ENCODE results near the gene GP9. TPM values are rescaled to one million over a fixed set of nuclear protein-coding genes. Genes with fewer than 3 reads are reported as not detected.

Gene GP9
- total and polyA plus RNA-seq, 9 donors: 0.23 to 0.81 (median 0.44) TPM

DNA sequence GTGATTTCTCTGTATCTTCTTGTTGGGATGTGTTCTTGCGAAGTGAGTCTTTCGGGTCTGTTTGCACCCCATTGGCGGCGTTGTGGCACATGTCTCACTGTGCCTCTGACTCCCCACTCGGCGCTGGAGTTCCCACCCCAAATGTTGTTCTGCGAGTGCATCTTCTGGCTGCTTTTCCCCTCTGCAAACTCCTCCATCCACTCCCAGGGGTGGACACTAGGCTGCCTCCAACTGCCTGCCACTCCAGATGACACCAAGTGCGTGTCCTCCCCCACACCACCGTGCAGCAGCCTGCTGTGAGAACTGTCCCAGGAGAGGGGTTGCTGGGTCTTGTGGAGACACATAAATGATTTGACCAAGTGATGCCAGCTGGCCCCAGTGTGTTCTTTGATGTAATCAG lies 41.8 kb upstream of the GP9 start:
- H3K4me1 ChIP-seq (ENCODE audit: control insufficient read depth, insufficient read depth, low read length): peaks cover 46% of the 10 kb centered on the region
- no peaks in the 10 kb centered on the region for H3K36me3 ChIP-seq (ENCODE audit: control insufficient read depth, insufficient read depth, low read length)
- no peak overlapping the region for H3K27ac ChIP-seq (ENCODE audit: low read length)
- no peak overlapping the region for H3K4me3 ChIP-seq (ENCODE audit: low read length)
- peaks cover under 1% of the 10 kb centered on the region for H3K27me3 ChIP-seq (ENCODE audit: control insufficient read depth, insufficient read depth, low read length)
- no peak for DNase-seq
- no peaks in the 10 kb centered on the region for H3K9me3 ChIP-seq (replicated peaks; ENCODE audit: control insufficient read depth, low read depth, low read length)
- WGBS (ENCODE audit: insufficient coverage): 83% methylated on average over 5 of the region's 9 CpGs

- Histone ChIP-seq H3K27me3 (ENCODE audit: control insufficient read depth, insufficient read depth, low read length) (no peaks in the 10 kb centered on the region), H3K4me1 (ENCODE audit: control insufficient read depth, insufficient read depth, low read length) (peaks cover 46% of the 10 kb centered on the region)
- WGBS (ENCODE audit: insufficient coverage): no CpG with 5 or more reads among the region's 3 CpGs
These were observed 41.3 kb upstream of the GP9 start for GRCh38 chr3:129019266-129019665.

GRCh38 chr3:129020691-129021090 lies 39.9 kb upstream of the GP9 start:
- no peak for DNase-seq
- no peaks in the 10 kb centered on the region for H3K36me3 ChIP-seq (ENCODE audit: control insufficient read depth, insufficient read depth, low read length)
- H3K9me3 ChIP-seq (replicated peaks; ENCODE audit: control insufficient read depth, low read depth, low read length): no peaks in the 10 kb centered on the region
- H3K27ac ChIP-seq (ENCODE audit: low read length): no peak overlapping the region
- peaks cover 55% of the 10 kb centered on the region for H3K4me1 ChIP-seq (ENCODE audit: control insufficient read depth, insufficient read depth, low read length)
- no peaks in the 10 kb centered on the region for H3K27me3 ChIP-seq (ENCODE audit: control insufficient read depth, insufficient read depth, low read length)
- H3K4me3 ChIP-seq (ENCODE audit: low read length): no peak overlapping the region
- 75% methylated on average over 2 of the region's 5 CpGs for WGBS (ENCODE audit: insufficient coverage)

More at GRCh38 chr3:129019266-129019665, 41.3 kb upstream of the GP9 start:
- no peak for DNase-seq
- Histone ChIP-seq H3K36me3 (ENCODE audit: control insufficient read depth, insufficient read depth, low read length) (no peaks in the 10 kb centered on the region), H3K9me3 (replicated peaks; ENCODE audit: control insufficient read depth, low read depth, low read length) (no peaks in the 10 kb centered on the region), H3K27ac (ENCODE audit: low read length) (no peak overlapping the region), H3K4me3 (ENCODE audit: low read length) (no peak overlapping the region)

- Histone ChIP-seq H3K27ac (ENCODE audit: low read length) (no peak overlapping the region), H3K4me3 (ENCODE audit: low read length) (no peak overlapping the region), H3K36me3 (ENCODE audit: control insufficient read depth, insufficient read depth, low read length) (no peaks in the 10 kb centered on the region), H3K9me3 (replicated peaks; ENCODE audit: control insufficient read depth, low read depth, low read length) (no peaks in the 10 kb centered on the region), H3K27me3 (ENCODE audit: control insufficient read depth, insufficient read depth, low read length) (no peaks in the 10 kb centered on the region), H3K4me1 (ENCODE audit: control insufficient read depth, insufficient read depth, low read length) (peaks cover 55% of the 10 kb centered on the region)
- DNase-seq: no peak
- no CpG with 5 or more reads among the region's 6 CpGs for WGBS (ENCODE audit: insufficient coverage)
These were observed 39.4 kb upstream of the GP9 start for GRCh38 chr3:129021140-129021551.

GRCh38 chr3:129022114-129023007 lies 38.2 kb upstream of the GP9 start:
- Histone ChIP-seq H3K4me1 (ENCODE audit: control insufficient read depth, insufficient read depth, low read length) (peaks cover 53% of the 10 kb centered on the region), H3K36me3 (ENCODE audit: control insufficient read depth, insufficient read depth, low read length) (no peaks in the 10 kb centered on the region), H3K27ac (ENCODE audit: low read length) (peak overlapping the region; percentile 29), H3K4me3 (ENCODE audit: low read length) (no peak overlapping the region), H3K9me3 (replicated peaks; ENCODE audit: control insufficient read depth, low read depth, low read length) (no peaks in the 10 kb centered on the region), H3K27me3 (ENCODE audit: control insufficient read depth, insufficient read depth, low read length) (no peaks in the 10 kb centered on the region)
- DNase-seq: peak; percentile 89
- 28% methylated on average over 11 of the region's 15 CpGs for WGBS (ENCODE audit: insufficient coverage)

- no peaks in the 10 kb centered on the region for H3K9me3 ChIP-seq (replicated peaks; ENCODE audit: control insufficient read depth, low read depth, low read length)
- DNase-seq: no peak
- peaks cover 48% of the 10 kb centered on the region for H3K4me1 ChIP-seq (ENCODE audit: control insufficient read depth, insufficient read depth, low read length)
- no peaks in the 10 kb centered on the region for H3K27me3 ChIP-seq (ENCODE audit: control insufficient read depth, insufficient read depth, low read length)
- H3K27ac ChIP-seq (ENCODE audit: low read length): peak overlapping the region; percentile 29
- no peak overlapping the region for H3K4me3 ChIP-seq (ENCODE audit: low read length)
- no peaks in the 10 kb centered on the region for H3K36me3 ChIP-seq (ENCODE audit: control insufficient read depth, insufficient read depth, low read length)
- WGBS (ENCODE audit: insufficient coverage): no CpG with 5 or more reads among the region's 1 CpG
These were observed 37.6 kb upstream of the GP9 start for GRCh38 chr3:129023008-129023358.

DNA sequence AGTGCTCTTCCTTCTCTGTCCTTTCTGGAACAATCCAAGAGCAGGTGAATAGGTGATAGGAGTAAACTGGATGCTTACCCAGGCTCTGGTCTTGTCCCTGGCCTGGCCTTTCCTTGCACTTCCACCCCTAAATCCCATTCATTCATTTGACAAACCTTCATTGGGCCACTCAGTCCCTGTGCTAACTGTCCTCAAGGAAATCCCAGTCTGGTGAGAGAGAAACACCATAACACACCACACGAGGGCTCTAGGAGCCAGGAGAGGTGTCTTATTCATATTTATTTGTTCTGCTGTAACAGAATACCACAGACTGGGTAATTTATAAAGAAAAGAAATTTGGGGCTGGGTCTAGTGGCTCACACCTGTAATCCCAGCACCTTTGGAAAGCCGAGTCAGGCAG lies 36.7 kb upstream of the GP9 start:
- H3K27me3 ChIP-seq (ENCODE audit: control insufficient read depth, insufficient read depth, low read length): no peaks in the 10 kb centered on the region
- no peak overlapping the region for H3K27ac ChIP-seq (ENCODE audit: low read length)
- no CpG with 5 or more reads among the region's 2 CpGs for WGBS (ENCODE audit: insufficient coverage)
- no peaks in the 10 kb centered on the region for H3K9me3 ChIP-seq (replicated peaks; ENCODE audit: control insufficient read depth, low read depth, low read length)
- DNase-seq: no peak
- H3K4me3 ChIP-seq (ENCODE audit: low read length): no peak overlapping the region
- no peaks in the 10 kb centered on the region for H3K36me3 ChIP-seq (ENCODE audit: control insufficient read depth, insufficient read depth, low read length)
- H3K4me1 ChIP-seq (ENCODE audit: control insufficient read depth, insufficient read depth, low read length): peaks cover 47% of the 10 kb centered on the region

DNA sequence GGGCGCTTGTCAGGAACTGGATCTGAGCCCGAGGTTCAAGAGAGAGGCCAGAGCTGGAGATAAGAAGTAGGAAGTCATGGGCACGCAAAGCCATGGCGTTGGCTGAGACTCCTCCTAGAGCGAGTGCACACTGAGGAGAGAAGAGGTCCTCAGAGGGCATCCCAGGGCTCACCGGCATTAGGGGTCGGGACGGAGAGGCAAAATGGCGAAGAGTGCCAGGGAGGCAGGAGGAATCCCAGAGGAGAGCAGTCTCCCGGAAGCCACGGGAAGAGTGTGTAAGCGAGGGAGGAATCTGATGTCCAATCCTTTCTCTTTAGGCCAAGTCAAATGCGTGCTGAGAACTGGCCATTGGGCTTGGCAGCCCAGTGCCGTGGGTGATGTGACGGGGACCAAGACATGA lies 35.5 kb upstream of the GP9 start:
- 93% methylated on average over 15 of the region's 15 CpGs for WGBS (ENCODE audit: insufficient coverage)
- H3K4me3 ChIP-seq (ENCODE audit: low read length): no peak overlapping the region
- H3K27ac ChIP-seq (ENCODE audit: low read length): peak overlapping the region; percentile 15
- no peaks in the 10 kb centered on the region for H3K27me3 ChIP-seq (ENCODE audit: control insufficient read depth, insufficient read depth, low read length)
- peaks cover under 1% of the 10 kb centered on the region for H3K9me3 ChIP-seq (replicated peaks; ENCODE audit: control insufficient read depth, low read depth, low read length)
- H3K36me3 ChIP-seq (ENCODE audit: control insufficient read depth, insufficient read depth, low read length): no peaks in the 10 kb centered on the region
- H3K4me1 ChIP-seq (ENCODE audit: control insufficient read depth, insufficient read depth, low read length): peaks cover 47% of the 10 kb centered on the region
- DNase-seq: no peak

DNA sequence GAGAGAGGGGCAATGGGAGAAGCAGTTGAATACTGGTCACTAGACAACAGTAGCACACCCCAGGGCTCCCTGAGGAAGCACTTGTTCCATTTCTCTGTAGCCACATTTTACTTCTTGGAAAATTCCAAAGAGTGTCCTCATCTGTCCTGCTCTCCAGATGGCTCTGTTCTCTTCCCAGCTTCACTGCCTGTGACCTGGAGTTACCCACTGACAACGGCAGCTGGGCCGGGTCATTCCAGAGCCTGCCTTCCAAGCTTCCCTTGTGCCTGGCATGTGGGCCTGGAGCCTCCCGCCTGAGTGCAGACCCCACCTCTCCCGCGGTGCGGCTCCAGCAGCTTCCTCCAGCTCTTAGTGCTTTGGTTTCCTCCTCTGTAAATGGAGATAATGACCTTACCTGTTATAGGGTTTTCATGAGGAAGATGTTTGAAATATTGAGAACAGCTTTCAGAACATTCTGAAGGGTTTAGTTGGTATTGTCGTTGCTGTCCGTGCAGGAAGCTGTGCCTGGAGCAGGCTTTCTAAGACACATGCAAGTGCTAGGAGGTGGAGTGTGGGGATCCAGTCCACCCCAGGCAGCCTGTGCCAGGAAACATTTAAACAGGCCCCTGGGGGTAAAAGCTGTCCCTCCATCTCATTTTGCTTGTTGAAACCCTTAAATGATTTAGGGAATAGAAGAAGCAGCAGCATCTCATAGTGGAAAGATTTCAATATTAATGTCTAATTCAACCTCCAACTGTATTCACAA lies 34.7 kb upstream of the GP9 start:
- no peaks in the 10 kb centered on the region for H3K36me3 ChIP-seq (ENCODE audit: control insufficient read depth, insufficient read depth, low read length)
- H3K4me1 ChIP-seq (ENCODE audit: control insufficient read depth, insufficient read depth, low read length): peaks cover 44% of the 10 kb centered on the region
- 43% methylated on average over 4 of the region's 8 CpGs for WGBS (ENCODE audit: insufficient coverage)

DNA sequence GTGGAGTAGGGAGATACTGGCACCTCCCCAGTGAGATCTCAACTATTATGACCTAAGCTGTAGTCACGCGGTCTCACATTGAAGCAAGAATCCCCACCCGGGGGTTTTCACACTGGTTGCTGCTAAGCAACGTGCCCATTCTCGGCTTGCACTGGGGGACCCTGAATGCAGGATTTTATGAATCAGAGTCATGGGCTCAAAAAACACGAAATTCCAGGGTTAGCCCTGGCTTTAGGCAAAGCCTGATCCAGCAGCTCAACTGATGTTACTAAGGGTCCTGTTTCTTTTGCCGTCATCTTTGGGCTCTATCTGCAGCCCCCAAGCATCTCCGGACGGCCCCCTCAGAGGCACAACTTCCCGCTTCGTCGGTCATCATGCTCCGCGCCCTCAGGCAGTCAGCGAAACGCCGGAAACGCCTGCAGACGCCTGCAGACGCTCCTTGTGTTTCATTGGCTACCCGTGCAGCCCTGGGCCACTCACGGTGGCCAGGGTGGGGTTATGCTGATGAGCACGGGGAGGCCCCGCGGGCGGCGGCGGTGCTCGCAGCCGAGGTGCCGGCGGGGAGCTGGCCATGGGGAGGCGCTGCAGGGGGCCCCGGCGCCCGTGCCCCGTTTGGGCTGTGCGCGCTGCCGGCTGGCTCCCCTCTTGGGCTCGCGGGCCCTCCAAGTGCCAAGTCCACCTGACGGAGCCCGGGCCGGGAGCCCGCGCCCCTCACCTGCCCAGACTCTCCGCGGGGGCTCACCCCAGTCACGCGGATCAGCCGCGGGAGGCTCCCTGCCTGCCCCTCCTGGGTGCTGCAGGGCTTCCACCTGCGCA lies 33.6 kb upstream of the GP9 start:
- WGBS (ENCODE audit: insufficient coverage): 4% methylated on average over 54 of the region's 54 CpGs
- peaks cover 45% of the 10 kb centered on the region for H3K4me1 ChIP-seq (ENCODE audit: control insufficient read depth, insufficient read depth, low read length)

More for the DNA sequence above, 34.7 kb upstream of the GP9 start:
- H3K9me3 ChIP-seq (replicated peaks; ENCODE audit: control insufficient read depth, low read depth, low read length): peaks cover 4% of the 10 kb centered on the region
- H3K4me3 ChIP-seq (ENCODE audit: low read length): no peak overlapping the region
- DNase-seq: peak; percentile 79
- no peaks in the 10 kb centered on the region for H3K27me3 ChIP-seq (ENCODE audit: control insufficient read depth, insufficient read depth, low read length)
- peak overlapping the region; percentile 47 for H3K27ac ChIP-seq (ENCODE audit: low read length)

More for the DNA sequence above, 33.6 kb upstream of the GP9 start:
- peak; percentile 95 for DNase-seq
- peak overlapping the region; percentile 40 for H3K4me3 ChIP-seq (ENCODE audit: low read length)
- peak overlapping the region; percentile 55 for H3K27ac ChIP-seq (ENCODE audit: low read length)
- no peaks in the 10 kb centered on the region for H3K36me3 ChIP-seq (ENCODE audit: control insufficient read depth, insufficient read depth, low read length)
- H3K9me3 ChIP-seq (replicated peaks; ENCODE audit: control insufficient read depth, low read depth, low read length): peaks cover 4% of the 10 kb centered on the region
- no peaks in the 10 kb centered on the region for H3K27me3 ChIP-seq (ENCODE audit: control insufficient read depth, insufficient read depth, low read length)
